ENCODE data around the gene HJV. TPM values are rescaled to one million over a fixed set of nuclear protein-coding genes. Genes with fewer than 3 reads are reported as not detected.

Gene HJV
- polyA plus RNA-seq, 3 donors = not detected

GRCh38 chr1:146035048-146035423 lies 13.5 kb upstream of the HJV start:
- Histone ChIP-seq H3K79me2 (ENCODE audit: insufficient read depth, low read length) (no peaks in the 10 kb centered on the region), H3K4me1 (ENCODE audit: control insufficient read depth in 1 of 2, insufficient read depth in 2 of 2, low read length in 2 of 2) (peaks cover 50 to 56% of the 10 kb centered on the region in 2 donors), H3K9me3 (replicated peaks in 1 of 2; ENCODE audit: control insufficient read depth in 1 of 2, insufficient read depth in 1 of 2, low read length in 2 of 2) (no peaks in the 10 kb centered on the region), H3K36me3 (replicated peaks in 1 of 2; ENCODE audit: control insufficient read depth in 1 of 2, insufficient read depth in 2 of 2, low read length in 2 of 2) (no peaks in the 10 kb centered on the region), H4K20me1 (ENCODE audit: insufficient read depth, low read length) (no peaks in the 10 kb centered on the region), H2AFZ (ENCODE audit: insufficient read depth, low read depth, low read length, poor library complexity, severe bottlenecking) (no peak overlapping the region), H3K27ac (ENCODE audit: low read depth in 1 of 2, low read length in 2 of 2) (no peak overlapping the region), H3K9ac (ENCODE audit: insufficient read depth, low read length, poor library complexity, severe bottlenecking) (no peak overlapping the region), H3K27me3 (ENCODE audit: control insufficient read depth in 2 of 2, insufficient read depth in 2 of 2, low read length in 2 of 2) (peaks cover 0 to 9% of the 10 kb centered on the region in 2 donors), H3K4me2 (replicated peaks; ENCODE audit: extremely low read depth, low read length, poor library complexity, severe bottlenecking) (peak overlapping the region; percentile 78), H3K4me3 (replicated peaks in 1 of 3; ENCODE audit: low read depth in 2 of 3, low read length in 3 of 3) (peak overlapping the region in 2 of 3 experiments; percentile 14 to 75)
- intact Hi-C loops (cut with micrococcal nuclease) = no loop called here
- Mint-ChIP-seq H3K27me3 (ENCODE audit: low read depth in 3 of 3) (peaks cover 13 to 32% (median 16%) of the 10 kb centered on the region in 3 donors), H3K4me1 (peaks cover 50% of the 10 kb centered on the region), H3K4me3 (peak overlapping the region; percentile 69 to 85), H3K27ac (peak overlapping the region in 2 of 7 donors; percentile 18 to 60), H3K9me3 (peaks cover 0 to 3% (median 0%) of the 10 kb centered on the region in 7 donors), H3K36me3 (peaks cover 0 to under 1% of the 10 kb centered on the region in 2 donors)
- peak in 1 of 3 donors; percentile 24 for DNase-seq
- TF ChIP-seq CTCF (IDR thresholded peaks at IDR 0.05) = no peak
- WGBS (ENCODE audit: insufficient coverage) = 0% methylated on average over 2 of the region's 6 CpGs

DNA sequence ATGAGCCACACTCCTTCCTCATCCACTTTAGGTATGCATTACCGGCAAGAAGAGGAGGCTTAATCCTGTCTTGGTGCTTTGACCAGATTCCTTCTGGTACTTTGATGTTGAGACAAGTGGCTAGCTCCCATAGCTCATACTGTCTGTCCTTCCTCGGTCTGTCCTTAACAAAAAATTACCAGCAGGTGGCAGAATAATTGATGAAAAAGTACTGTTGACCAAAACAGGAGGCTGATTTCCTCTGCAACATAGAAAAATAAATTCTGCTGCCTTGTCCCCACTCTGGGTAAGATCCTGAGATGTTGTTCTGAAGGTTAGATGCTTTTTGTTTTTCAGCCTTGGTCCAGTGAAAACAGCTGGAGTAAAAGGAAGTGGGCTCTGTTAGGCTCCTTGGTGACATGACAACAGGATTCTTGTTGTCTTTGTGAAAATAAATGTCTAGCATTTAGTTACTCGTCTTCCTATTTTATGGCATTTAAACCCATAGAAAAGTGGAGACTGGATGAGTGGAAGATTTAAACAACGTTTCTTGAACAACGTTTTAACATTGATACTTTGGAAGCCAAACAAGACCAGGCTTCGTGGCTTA lies 11.2 kb upstream of the HJV start:
- H3K27me3 ChIP-seq (ENCODE audit: control insufficient read depth in 2 of 2, insufficient read depth in 2 of 2, low read length in 2 of 2) = no peaks in the 10 kb centered on the region
- H3K27me3 Mint-ChIP-seq (ENCODE audit: low read depth in 3 of 3) = peaks cover 2 to 19% (median 3%) of the 10 kb centered on the region in 3 donors
- no peak overlapping the region for H2AFZ ChIP-seq (ENCODE audit: insufficient read depth, low read depth, low read length, poor library complexity, severe bottlenecking)
- TF ChIP-seq CTCF (IDR thresholded peaks at IDR 0.05) = peak; percentile 57
- H3K27ac Mint-ChIP-seq = no peak overlapping the region
- no peaks in the 10 kb centered on the region for H3K36me3 ChIP-seq (replicated peaks in 1 of 2; ENCODE audit: control insufficient read depth in 1 of 2, insufficient read depth in 2 of 2, low read length in 2 of 2)
- H3K4me3 Mint-ChIP-seq = no peak overlapping the region
- H3K4me1 Mint-ChIP-seq = peaks cover 31% of the 10 kb centered on the region
- no peaks in the 10 kb centered on the region for H3K36me3 Mint-ChIP-seq
- no peak overlapping the region for H3K27ac ChIP-seq (ENCODE audit: low read depth in 1 of 2, low read length in 2 of 2)
- no peak overlapping the region for H3K4me3 ChIP-seq (replicated peaks in 1 of 3; ENCODE audit: low read depth in 2 of 3, low read length in 3 of 3)
- H3K9me3 ChIP-seq (replicated peaks in 1 of 2; ENCODE audit: control insufficient read depth in 1 of 2, insufficient read depth in 1 of 2, low read length in 2 of 2) = no peaks in the 10 kb centered on the region
- H3K79me2 ChIP-seq (ENCODE audit: insufficient read depth, low read length) = no peaks in the 10 kb centered on the region
- peak in 2 of 3 donors; percentile 35 to 36 for DNase-seq
- no peak overlapping the region for H3K9ac ChIP-seq (ENCODE audit: insufficient read depth, low read length, poor library complexity, severe bottlenecking)
- peaks cover 28 to 32% of the 10 kb centered on the region in 2 donors for H3K4me1 ChIP-seq (ENCODE audit: control insufficient read depth in 1 of 2, insufficient read depth in 2 of 2, low read length in 2 of 2)
- 65% methylated on average over 4 of the region's 6 CpGs for WGBS (ENCODE audit: insufficient coverage)
- H3K4me2 ChIP-seq (replicated peaks; ENCODE audit: extremely low read depth, low read length, poor library complexity, severe bottlenecking) = no peak overlapping the region
- H3K9me3 Mint-ChIP-seq = peaks cover 0 to 2% (median 0%) of the 10 kb centered on the region in 7 donors
- intact Hi-C loops (cut with micrococcal nuclease) = no loop called here
- no peaks in the 10 kb centered on the region for H4K20me1 ChIP-seq (ENCODE audit: insufficient read depth, low read length)
